Measurements from ENCODE around the gene RNU5B-1.

The RNU5B-1 gene

GRCh38 chr15:65333148-65333820, 28.8 kb downstream of the RNU5B-1 start:
- no peak for TF ChIP-seq CTCF (IDR thresholded peaks at IDR 0.05; ENCODE audit: low read depth, low read length)
- no peak for DNase-seq (ENCODE audit: extremely low read depth, low read depth)

GRCh38 chr15:65333856-65334255, 29.4 kb downstream of the RNU5B-1 start:
- TF ChIP-seq CTCF (IDR thresholded peaks at IDR 0.05; ENCODE audit: low read depth, low read length), result no peak
- DNase-seq (ENCODE audit: extremely low read depth, low read depth), result no peak

GRCh38 chr15:65334586-65335231, 30.2 kb downstream of the RNU5B-1 start:
- DNase-seq (ENCODE audit: extremely low read depth, low read depth), result no peak
- no peak for TF ChIP-seq CTCF (IDR thresholded peaks at IDR 0.05; ENCODE audit: low read depth, low read length)

GRCh38 chr15:65335278-65336055, 31.0 kb downstream of the RNU5B-1 start:
- no peak for TF ChIP-seq CTCF (IDR thresholded peaks at IDR 0.05; ENCODE audit: low read depth, low read length)
- DNase-seq (ENCODE audit: extremely low read depth, low read depth), result no peak

GRCh38 chr15:65336493-65337435, 32.3 kb downstream of the RNU5B-1 start:
- DNase-seq (ENCODE audit: extremely low read depth, low read depth), result no peak
- TF ChIP-seq CTCF (IDR thresholded peaks at IDR 0.05; ENCODE audit: low read depth, low read length), result no peak

- no peak for DNase-seq (ENCODE audit: extremely low read depth, low read depth)
- TF ChIP-seq CTCF (IDR thresholded peaks at IDR 0.05; ENCODE audit: low read depth, low read length), result no peak
Measured at GRCh38 chr15:65337436-65338070, 33.1 kb downstream of the RNU5B-1 start.

All from AG09319 (cell line).